Testis (tissue), 2 donors: ENCODE data around the gene FOCAD.

Experiments
- POLR2A ChIP-seq: fragments of 450-650 bp; IDR thresholded peaks from one replicate; pipeline ENCODE4 v1.6.1; 2017; ENCODE audit warnings: antibody characterized with exemption, mild to moderate bottlenecking, moderate library complexity
- TF ChIP-seq, protein P1 (sequence below), 3 experiments: fragments of 450-650 bp in 2 of 3; fragments of 200-600 bp in 1 of 3; sonication (generic) in 1 of 3; IDR thresholded peaks; one replicate each; pipeline ENCODE4 v1.5.1; 2016 to 2019; ENCODE audit warnings: antibody characterized with exemption in 3 of 3, mild to moderate bottlenecking in 2 of 3, moderate library complexity in 1 of 3

- TF ChIP-seq, protein P1, sequence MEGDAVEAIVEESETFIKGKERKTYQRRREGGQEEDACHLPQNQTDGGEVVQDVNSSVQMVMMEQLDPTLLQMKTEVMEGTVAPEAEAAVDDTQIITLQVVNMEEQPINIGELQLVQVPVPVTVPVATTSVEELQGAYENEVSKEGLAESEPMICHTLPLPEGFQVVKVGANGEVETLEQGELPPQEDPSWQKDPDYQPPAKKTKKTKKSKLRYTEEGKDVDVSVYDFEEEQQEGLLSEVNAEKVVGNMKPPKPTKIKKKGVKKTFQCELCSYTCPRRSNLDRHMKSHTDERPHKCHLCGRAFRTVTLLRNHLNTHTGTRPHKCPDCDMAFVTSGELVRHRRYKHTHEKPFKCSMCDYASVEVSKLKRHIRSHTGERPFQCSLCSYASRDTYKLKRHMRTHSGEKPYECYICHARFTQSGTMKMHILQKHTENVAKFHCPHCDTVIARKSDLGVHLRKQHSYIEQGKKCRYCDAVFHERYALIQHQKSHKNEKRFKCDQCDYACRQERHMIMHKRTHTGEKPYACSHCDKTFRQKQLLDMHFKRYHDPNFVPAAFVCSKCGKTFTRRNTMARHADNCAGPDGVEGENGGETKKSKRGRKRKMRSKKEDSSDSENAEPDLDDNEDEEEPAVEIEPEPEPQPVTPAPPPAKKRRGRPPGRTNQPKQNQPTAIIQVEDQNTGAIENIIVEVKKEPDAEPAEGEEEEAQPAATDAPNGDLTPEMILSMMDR (IDR thresholded peaks at IDR 0.05), result no peak
- TF ChIP-seq POLR2A, result no peak
Observed at GRCh38 chr9:20732118-20732517, 48.1 kb downstream of the FOCAD start.
